ENCODE results near the gene DGAT2L6.

Gene DGAT2L6, protein sequence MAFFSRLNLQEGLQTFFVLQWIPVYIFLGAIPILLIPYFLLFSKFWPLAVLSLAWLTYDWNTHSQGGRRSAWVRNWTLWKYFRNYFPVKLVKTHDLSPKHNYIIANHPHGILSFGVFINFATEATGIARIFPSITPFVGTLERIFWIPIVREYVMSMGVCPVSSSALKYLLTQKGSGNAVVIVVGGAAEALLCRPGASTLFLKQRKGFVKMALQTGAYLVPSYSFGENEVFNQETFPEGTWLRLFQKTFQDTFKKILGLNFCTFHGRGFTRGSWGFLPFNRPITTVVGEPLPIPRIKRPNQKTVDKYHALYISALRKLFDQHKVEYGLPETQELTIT

DNA sequence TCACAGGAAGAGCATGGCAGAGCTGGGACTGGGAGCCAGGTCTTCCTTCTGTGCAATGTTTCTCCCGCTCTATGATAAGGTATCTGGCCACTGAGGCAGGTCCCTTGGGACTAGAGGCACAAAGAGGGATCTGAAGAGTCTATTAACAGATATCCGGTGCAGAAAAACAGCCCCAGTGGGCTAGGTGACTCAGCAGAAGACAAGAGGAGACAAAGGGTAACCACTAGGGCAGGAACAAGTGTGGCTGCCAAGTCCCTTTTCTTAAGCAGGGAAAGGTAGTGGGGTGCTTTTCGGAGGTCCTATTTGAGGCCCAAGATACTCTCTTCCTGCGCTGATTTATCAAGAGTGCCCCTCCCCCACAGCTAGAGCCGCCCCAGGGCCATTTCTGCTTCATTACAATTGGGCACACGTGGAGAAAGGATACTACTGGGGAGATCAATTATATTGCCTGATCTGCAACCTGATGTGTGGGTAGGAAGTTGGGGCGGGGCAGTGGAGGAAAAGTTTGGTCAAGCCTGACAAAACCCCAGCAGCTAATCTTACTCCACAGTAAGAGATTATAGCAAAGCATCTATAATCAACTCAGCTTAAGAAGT is at the start of gene DGAT2L6:
Gene DGAT2L6, plus strand, starts transcription at position 546 of the 596 bp plus-strand sequence. CDS start 100 bp downstream, outside the sequence.
- DNase-seq = no peak

GRCh38 chrX:70128071-70128470 is 49.2 kb upstream of the DGAT2L6 start:
- DNase-seq = no peak

DNA sequence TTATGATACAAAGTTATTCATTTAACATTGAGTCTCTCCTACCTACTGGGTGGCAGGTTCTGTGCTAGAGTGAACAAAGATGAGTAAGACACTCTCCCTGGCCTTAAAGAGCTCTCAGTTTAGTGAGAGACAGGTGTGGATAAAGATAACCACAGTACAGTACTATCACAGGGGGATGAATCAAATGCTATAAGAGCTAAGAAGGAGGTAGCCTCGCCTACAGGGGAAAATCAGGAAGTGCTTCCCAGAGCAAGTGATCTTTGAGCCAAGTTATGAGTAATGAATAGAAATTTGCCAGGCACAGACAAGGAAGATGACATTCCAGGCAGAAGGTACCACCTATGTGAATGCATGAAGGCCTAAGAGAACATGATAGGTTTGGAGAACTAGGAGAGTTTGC is 47.5 kb upstream of the DGAT2L6 start:
- DNase-seq = no peak

GRCh38 chrX:70132224-70132623 is 45.1 kb upstream of the DGAT2L6 start:
- no peak for DNase-seq

GRCh38 chrX:70132877-70133302 is 44.4 kb upstream of the DGAT2L6 start:
- no peak for DNase-seq

- DNase-seq = peak in 1 of 2 experiments; percentile 58
Observed at GRCh38 chrX:70133303-70134115, 43.8 kb upstream of the DGAT2L6 start, which contains the start of gene IGBP1. TSS of gene IGBP1 (plus strand) at chrX:70133447. CDS start at chrX:70133948, 501 bp downstream.

DNA sequence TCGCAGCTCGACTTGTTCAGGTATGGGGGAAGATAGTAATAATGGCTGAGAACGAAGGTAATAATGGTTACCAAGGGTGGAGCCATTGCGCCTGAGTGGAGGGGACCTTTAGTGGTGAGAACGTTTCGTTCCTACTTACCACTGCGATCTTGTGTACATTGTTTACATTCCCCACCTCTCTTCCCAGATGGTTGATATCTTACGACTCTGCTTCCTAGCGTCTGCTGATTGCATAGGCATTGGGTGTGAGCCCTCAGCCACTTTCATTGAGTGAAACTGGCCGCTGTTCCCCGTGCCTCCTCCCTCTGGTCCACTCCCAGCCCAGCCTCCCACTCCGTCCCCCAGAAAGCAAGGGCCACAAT is 43.2 kb upstream of the DGAT2L6 start:
- no peak for DNase-seq

DNA sequence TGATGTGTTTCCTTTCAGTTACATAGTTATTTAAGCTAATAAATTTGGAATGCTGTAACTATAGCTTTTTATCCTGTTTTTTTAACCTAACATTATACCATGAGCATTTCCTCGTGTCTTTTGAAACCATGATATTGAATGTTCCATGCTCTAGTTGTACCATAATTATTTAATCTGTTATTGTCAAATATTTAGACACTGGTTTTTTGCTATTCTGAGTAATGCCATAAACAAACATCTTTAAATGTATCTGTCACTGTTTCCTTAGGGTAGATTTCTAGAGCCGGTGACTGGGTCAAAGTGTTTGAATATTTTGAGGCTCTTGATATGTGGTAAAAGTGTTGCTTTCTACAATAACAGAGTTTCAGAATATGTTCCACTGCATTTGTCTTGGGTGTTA is 38.7 kb upstream of the DGAT2L6 start:
- DNase-seq = no peak

DNA sequence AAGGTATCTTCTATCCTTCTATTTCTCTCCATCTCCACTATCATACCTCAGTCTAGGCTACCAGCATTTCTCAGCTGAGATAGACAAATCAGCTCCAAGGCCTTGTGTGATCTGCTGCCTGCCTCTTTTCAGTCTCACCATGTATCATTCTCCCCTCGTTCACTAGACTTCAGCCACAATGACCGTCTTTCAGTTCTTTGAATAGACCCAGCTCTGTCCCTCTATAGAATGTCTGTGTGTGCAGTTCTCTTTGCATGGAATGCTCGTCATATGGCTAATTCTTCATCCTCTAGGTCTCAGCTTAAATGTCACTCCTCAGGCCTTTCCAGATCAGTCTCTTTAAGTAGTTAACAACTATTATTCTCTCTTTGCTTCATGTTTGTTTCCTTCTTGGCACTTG is 37.5 kb upstream of the DGAT2L6 start:
- DNase-seq = no peak

DNA sequence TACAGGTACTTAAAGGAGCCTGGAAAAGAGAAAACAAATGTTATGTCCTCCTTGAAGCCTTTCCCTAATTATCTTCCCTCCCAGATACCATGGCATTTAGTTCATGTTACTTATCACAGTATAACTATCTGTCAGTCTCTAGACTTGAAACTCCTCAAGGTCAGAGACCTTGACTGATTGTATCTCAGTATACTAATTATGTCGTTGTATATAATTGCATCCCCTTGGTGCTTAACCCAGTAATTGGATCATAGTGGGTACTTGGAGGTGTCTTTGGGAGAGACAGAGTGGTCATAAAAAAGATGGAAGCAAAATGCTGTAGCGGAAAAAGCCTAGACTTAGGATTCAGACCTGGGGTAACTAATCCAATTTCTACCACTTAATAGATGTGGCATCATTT is 35.9 kb upstream of the DGAT2L6 start:
- no peak for DNase-seq

DNA sequence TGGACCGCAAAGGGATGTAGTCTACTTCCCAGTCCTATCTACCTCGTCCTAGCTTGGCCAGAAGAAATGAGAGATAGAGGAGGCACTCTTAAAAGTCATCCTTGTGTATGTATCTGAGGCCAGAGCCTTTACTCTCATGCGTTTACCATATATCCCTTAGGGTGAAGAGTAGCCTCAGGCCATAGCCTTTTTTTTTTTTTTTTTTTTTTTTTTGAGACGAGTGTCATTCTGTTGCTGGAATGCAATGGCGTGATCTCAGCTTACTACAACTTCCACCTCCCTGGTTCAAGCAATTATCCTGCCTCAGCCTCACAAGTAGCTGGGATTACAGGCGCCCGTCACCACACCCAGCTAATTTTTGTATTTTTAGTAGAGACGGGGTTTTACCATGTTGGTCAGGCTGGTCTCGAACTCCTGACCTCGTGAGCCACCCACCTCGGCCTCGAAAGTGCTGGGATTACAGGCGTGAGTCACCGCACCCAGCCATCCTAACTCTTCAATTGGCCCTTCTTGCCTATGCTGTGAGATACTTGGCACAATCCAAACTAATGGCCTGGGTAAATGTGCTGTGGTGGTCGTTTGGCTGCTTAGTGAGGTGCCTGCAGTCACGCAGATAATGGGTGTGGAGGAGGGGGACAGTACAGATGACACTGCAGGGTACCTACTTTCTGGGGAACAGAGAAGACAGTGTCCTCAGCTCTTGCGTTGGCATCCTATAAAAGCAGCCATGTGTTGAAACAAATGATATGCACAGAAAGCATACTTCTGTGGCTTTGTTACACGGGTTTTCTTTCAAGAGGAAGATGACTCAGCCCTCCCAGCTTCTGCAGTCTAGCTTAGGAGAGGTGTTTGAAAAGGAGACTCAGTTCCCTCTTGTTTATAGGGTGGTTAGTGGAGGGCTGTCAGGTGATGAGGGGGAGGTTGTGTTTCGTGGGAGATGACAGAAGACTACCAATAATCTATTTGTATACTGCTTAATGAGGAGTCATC is 10.4 kb upstream of the DGAT2L6 start:
- no peak for DNase-seq

DNA sequence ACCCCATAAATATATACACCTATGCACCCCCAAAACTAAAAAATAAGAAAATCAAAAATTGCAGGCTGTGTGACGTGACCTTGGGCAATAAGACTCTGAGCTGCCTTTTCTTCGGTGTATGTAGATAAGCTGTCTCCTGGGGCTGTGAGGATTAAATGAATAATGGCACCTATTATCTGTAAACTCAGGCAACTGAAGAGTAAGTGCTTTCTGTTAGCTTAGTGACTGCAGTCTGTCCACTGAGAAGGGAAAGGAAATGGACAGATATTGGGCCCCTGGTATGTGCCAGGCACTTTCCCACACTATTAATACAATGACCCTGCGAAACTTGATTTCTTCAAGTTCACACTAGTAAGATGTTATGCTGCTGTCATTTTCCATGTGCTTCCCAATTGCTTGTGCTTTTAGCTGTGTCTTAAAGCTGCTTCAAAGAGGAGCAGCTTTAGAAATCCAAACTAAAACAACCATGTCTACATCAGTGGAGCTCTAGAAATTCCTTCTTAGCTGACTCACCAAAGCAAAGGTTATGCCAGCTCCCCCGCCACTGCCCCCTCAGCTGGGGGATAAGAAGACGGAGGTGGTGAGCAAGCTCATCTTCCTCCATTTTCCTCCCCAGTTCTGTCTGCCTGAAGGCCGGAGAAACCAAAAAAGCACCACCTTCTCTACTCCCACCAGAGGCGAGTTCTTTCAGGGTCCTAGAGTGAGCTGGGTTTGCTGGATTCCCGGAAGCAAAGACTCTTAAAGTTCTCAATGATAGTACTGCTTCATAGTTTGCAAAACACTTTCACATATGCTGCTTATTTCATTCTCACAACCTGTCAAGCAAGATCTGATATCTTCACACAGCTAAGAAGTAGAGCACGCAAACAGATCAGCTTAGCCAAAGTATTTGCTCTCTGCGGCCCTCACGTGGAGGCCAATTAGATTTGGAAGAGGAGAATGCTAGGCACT is 8.8 kb upstream of the DGAT2L6 start:
- no peak for DNase-seq

- DNase-seq = no peak
Observed at GRCh38 chrX:70169281-70169680, 8.0 kb upstream of the DGAT2L6 start.

- no peak for DNase-seq
Observed at GRCh38 chrX:70171624-70172023, 5.7 kb upstream of the DGAT2L6 start.

DNA sequence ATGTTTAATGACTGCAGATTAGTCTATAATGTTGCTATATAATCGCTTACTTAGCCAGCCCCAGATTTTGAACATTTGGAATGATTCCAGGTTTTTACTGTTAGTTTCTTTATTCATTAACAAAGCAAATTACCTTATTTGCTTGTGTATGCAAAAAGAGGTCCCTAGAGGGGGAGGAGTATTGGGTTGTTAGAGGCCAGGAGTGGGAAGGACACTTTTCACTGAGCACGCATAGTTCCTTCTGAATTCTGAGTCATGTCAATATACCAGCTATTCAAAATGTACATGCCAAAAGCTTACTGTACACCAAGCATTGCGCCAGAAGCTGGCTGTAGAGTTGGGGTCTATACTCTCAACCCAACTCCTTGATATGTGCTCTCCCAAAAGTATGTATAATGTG is 5.1 kb upstream of the DGAT2L6 start:
- DNase-seq = no peak

DNA sequence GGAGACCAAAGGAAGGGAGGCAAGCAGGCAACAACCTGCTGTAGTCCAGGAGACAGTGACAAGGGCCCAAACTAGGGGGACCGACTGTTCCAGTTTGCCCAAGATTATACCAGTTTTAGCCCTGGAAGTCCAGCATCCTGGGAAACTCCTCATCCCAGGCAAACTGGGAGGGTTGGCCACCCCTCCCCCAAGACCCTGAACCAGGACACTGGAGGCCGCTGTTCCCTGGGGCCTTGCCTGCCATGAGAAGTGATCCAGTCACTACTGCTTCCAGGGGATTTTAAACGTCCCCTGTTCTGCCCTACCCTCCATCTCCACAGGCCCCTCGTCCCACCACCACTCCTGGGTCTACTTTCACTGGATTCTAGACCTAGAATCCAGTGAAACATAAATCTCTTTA is 4.3 kb upstream of the DGAT2L6 start:
- DNase-seq = no peak

DNA sequence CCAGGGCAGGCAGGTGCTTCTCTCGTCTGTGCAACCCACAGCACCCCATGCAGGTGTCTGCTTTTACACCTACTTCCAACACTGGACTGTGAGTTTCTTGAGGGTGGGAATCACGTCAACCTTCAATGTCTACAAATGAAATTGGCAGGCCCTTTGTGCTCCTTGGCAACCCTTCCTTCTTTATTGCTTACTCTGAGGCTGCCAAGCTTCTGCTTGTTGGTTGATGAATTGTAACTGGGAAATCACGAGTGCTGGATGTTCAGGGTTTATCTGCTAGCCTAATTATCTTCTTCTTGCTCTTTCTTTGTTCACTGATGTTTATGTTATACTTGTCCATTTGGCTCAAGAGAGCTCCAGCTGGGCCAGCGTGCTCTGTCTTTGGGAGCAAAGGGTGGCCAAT is 2.5 kb upstream of the DGAT2L6 start:
- DNase-seq = no peak

DNA sequence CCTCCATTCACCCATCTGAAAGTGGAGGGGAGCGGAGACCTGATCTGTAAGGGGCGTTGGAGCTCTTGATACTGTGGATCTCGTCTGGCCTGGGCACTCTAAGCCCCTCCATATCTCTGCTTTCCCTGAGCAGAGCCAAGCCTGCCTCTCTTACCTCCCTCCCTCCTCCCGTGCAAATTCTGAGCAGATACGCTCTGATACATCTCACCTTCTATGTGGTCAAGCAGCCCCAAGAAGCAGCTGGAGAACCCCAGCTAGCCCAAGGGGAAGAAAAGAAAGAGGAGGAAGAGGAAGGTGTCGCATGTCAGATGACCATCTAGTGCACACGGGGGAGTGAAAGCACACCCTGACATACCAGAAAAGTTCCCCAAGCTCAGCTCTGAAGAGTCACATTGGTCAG is 1.9 kb upstream of the DGAT2L6 start:
- no peak for DNase-seq

DNA sequence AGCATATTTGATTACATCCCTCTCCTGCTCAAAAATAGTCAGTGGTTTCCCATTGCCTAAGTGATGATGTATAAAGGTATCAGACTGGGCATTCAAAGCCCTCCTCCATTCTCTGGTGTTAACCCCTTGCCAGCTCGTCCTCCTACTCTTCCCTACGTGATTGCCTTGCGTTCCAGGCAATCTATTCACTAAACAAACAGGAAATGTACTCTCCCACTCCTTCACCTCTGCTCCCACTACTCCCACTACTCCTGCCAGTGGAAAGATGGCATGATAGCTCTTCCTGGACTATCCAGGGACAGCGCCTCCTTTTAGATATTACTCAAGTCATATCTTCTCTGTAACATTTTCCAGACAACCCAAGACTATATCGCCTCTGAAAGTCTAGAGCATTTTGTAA is 5.8 kb downstream of the DGAT2L6 start:
- no peak for DNase-seq

- DNase-seq = no peak
Observed at GRCh38 chrX:70190225-70190624, 12.9 kb downstream of the DGAT2L6 start.
